Colon (tissue), 2 donors: Measurements from ENCODE around the gene MAP4K4.
"Not testable (repeated sequence)": the region's sequence is repeated elsewhere in the genome, so short reads cannot be mapped to it uniquely, and the experiment has no call there.

Experiments
- FAIRE-seq: peaks from 2 replicates; lab custom pipeline; 2012; peaks lifted over from hg19 to GRCh38; lab: Jason Lieb, UNC
- donor health status: control.
- donor health status: control.

The MAP4K4 gene

DNA sequence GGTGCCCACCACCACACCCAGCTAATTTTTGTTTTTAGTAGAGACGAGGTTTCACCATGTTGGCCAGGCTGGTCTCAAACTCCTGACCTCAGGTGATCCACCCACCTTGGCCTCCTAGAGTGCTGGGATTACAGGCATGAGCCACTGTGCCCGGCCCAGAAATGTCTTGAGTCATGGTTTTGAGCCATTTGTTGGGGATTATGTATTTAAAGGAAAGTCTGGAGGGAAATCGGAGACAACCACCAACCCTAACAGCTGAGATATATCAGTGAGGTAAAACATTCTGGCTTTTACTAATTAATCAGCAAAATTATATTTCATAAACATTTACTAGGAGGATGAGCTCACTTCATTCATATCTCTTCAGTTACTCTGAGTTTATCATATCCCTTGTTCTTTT lies 72.2 kb downstream of the MAP4K4 start:
- FAIRE-seq, result not testable (repeated sequence)

DNA sequence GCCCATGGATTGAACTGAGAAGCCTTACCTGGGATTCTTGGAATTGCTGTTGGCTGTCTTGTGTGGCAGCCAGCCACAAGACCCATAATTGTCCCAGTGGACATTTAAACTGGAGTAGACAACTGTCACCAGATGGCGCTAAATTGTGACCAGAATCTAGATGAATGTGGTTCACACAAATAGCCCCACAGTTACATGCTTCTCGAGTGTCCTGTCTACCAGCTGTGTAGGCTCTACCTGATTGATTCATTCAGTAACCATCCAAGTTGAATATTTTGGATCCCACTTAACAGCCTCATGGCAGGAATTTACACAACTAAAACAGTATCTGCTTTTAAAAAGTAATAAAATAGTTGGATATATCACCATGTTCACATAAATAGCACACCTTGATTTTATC lies 73.2 kb downstream of the MAP4K4 start:
- no peak for FAIRE-seq

DNA sequence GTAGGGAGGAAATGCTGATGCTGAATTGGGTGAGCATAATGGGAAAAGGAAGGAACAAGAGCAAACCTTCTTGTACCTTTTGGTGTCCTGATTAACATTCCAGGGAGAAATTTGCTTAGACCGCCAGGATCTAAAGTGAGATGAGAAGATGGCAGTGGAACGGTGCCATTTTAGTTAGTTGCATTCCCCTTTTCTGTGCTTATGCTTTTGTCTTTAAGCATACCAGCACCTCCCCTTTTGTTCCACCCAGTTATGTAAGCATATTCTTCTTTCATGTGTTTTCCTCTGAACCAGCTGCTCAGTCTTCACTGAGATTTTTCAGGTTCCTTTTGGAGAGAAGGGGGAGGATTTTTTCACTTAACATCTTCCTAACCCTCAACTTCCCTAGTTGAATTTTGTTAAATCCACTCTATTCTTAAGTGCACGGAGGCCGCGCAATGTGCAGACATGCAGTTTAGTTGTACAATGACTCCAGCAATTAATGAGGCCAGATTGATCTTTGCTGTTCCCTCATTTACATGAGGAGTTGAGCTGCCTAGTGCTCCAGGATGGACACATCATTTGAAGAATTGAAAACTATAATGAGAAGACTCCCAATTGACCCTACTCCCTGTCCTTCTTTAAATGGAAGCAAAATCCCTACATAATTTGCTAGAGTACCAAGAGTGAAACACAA lies 73.9 kb downstream of the MAP4K4 start:
- FAIRE-seq, result no peak

DNA sequence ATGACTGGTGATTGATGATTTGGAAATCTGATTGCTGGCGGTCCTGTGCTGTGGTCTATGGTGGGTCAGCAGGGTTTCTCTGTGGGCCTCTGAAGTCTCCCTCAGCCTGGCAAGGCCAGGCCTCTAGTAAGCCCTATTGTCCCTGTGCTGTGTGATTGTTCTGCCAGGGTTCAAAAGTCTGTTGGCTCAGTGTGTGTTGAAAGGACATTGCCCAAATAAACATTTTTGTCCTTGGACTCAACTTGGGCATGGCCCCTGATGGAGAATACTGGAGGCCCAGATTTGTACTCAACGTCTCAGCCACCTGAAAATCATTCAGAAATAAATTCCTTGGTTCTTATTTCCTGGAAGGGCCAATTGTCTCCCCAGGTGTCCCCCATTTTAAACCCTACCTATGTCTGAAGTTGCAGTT lies 74.4 kb downstream of the MAP4K4 start:
- FAIRE-seq, result no peak

DNA sequence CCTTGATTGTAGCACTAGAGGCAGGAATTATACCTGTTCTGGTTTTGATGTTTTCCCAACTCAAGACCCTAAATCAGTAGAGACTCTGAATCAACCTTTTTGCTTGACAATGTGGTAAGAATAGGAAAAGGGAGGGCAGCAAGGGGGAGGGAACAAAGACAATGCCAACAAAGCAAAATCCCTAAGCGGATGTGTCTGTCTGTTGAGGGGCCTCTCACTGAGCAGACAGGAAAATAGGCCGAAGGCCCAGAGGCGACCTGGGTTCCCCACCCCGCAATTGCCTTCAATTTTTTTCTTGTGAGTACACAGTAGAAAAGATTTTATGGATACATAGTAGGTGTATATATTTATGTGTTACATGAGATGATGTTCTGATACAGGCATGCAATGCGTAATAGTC lies 75.6 kb downstream of the MAP4K4 start:
- no peak for FAIRE-seq

DNA sequence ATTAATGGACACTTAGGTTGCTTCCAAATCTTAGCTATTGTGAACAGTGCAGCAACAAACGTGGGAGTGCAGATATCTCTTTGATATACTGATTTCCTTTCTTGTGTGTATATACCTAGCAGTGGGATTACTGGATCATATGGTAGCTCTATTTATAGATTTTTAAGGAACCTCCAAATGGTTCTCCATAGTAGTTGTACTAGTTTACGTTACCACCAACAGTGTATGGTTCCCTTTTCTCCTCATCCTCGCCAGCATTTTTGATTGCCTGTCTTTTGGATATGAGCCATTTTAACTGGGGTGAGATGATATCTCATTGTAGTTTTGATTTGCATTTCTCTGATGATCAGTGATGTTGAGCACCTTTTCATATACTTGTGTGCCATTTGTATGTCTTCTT lies 76.5 kb downstream of the MAP4K4 start:
- not testable (repeated sequence) for FAIRE-seq

DNA sequence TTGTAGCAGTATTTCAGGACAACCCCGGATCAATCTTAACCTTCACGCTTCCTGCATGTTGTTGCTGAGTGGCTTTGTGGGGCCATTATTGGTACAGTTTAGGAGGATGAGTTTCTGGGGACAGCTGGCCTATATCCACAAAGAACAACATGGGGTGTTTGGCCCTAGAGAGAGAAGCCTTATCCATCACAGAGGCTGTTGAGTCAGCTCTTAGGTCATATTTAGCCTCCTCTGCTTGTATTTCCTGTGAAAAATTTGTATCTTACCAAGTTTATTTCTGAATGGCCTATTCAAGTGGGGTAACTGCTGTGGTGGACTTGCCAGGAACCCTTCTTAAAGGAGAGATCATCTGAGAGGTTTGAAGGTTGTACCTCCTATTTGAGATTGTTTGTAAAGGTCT lies 77.6 kb downstream of the MAP4K4 start:
- FAIRE-seq, result no peak

DNA sequence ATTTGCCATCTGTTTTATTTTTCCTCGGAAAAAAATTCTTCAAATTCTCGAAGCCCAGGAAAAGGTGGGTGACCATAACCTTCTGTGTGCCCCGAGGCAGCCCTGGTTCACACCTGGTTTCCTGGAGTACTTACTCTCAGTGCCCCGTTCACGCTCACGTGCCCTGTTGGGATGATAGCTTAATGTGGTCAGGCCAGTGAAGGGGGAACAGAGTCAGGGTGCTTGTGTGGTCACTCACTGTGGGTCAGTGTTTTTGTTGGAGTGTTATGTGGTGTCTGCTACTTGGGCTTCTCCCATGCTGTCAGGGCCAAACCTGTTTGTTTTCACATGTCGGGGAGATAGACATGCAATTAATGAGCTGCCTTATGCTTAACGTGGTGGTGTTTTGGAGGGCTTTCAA lies 78.1 kb downstream of the MAP4K4 start:
- FAIRE-seq, result no peak

DNA sequence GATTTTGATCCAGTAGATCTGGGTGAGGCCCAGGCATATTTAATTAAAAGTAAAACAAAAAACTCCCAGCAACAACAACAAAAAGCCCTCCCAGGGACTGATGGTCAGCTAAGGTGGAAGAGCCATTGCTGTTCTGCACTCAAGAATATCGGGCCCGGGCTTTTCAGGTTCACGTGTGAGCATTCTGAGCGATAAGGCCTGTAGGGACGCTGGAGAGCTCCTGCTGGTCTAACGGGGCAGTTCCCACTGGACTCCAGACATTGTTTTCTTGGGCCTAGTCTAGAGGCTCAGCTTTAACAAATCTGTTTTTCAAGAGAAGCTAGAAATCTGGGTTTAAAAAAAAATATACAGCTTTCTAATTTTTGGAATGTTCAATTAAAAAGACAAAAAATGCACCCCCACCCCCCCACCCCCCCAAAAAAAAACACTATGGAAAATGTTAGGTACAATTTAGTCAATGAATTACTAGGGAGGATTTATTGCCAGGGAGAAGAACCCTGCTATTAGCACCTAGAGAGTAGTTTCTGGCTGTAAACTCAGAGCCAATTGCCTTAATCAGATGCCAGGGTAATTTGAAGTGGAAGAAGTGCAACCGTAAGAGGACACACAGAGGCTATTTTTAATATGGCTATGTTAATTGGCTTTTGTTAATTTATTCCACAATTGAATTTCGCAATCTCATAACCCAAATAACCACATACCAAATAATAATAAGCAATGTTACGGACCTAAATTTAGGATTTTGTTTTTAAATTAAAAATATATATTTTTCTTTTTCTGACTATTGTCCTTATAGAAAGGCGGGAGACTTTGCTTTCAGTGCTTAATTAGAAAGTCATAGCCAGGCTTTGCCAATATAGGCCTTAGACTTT lies 78.9 kb downstream of the MAP4K4 start:
- FAIRE-seq, result no peak

DNA sequence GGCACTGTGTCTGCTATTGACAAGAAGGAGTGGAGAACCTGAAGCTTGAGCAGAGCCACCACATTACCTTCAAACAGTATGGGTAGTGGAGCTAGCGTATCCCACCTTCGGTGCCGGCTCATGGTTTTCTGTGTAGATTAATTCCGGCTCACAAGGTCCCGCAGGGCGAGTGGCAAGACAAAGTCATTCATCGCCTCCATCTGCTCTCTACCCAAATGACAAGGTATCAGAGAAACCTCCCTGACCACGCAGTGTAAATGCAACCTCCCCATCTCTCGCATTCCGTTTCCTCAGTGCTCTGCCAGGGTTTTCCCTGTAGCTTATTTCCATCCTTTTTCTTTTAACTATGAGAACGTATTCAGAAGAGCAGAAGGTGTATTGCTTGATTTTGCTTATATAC lies 79.8 kb downstream of the MAP4K4 start:
- FAIRE-seq, result no peak

DNA sequence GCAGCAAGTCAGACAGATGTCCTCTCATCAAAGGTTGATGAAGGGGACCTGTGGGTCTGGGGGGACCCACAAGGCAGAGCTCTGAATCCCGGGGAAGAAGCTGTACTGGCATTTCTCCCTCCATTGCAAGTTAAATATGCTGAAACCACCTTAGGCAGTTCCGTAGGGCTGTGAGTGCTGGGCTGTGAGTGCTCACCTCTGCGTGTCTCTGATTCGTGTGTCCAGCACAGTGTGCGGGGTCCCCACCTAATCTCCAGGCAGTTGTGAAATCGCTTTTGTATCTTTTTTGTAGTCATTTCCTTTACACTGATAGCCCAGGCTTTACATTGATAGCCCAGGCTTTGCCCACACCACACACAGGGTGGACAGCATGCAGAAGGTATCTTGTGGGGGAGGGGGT lies 80.6 kb downstream of the MAP4K4 start:
- no peak for FAIRE-seq

DNA sequence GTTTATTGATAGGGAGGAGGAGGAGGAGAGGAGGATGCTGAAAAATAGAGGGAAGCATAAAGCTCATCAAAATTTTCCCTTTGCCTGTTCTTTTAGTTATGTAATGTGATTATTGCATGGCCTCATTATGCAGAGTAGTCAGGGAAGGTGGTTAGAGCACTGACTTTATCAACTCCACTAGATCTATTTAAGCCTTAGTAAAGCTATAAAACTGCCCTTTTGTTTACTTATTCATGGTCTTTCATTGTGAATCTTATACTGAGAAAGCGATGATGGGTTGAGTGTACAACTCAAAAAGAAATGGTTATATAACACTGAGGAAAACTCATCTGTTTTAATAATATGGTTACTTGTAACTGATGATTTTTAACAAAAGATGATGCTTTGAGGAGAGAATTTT lies 81.7 kb downstream of the MAP4K4 start:
- no peak for FAIRE-seq

DNA sequence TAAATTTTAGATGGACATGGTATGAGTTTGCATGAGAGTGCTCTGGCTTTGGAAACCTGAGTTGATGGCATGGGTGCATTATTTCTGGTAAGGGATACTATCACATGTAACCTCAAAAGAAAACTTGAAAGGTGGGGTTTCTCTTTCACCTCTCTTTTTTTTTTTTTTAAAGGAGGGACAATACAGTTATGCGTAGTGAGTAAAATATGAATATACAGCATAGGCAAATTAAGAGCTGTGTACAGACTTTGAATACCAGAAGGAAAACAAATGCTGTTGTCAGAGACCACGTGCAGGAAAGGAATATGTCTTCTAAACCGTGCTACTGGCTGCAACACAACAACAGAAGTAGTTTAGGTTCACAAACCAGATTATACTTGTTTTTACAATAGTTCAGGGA lies 82.1 kb downstream of the MAP4K4 start:
- no peak for FAIRE-seq

DNA sequence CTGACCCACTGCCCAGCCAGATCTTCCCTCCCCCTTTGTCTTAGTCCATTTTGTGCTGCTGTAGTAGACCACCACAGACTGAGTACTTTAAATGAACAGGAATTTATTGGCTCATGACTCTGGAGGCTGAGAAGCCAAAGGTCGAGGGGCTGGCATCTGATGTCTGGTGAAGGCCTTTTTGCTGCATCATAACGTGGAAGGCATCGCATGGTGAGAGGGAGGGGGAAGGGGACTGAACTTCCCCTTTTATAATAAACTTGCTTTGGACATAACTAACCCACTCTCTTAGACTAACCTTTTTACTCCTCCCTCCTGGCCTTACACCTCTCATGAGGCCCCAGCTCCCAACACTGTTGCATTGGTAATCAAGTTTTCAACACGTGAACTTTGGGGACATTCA lies 83.8 kb downstream of the MAP4K4 start:
- FAIRE-seq, result no peak

DNA sequence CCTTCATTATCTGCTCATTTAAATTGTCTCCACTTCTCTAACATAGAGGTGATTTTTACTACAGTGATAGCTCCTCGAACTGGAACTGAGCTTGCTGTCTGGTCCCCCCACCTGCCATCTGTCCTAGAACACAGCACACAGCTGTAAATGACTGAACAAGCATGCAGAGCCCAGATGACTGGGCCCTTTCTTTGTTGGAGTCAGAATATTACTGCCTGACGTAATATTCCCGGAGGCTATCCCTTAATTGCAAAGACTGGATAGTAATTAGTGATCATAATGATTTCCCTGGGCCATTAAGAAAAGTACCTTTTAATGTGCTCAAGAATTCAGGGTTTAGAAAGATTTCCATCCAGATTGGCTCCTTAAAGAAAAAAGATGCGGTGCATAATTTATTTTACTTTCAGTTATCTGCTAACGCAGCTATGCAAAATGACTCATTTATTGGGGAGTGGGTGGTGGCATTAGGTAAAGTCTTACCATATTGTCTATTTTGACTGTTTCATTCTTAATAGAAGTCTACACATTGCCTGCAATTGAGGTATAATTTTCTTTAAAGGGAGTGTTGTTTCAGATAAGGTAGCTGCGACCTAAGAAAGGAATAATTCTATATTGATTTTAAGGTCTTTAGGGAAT lies 84.4 kb downstream of the MAP4K4 start:
- no peak for FAIRE-seq

DNA sequence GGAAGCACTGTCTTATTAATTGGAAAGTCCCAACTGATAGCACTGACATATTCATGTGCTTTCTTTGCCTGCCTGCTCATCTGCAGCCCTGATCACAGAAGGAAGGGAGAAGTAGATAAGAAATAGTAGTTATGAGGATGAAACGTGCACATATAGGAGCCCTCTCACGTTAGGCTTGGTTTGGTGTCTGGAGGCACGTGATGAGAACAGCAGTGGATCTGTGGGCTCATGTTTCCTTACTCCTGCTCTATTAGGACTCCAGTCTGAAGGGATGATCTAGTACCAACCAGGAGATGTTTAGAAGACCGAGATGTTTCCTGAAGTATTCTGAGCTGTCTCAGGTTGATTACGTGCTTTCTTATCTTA lies 84.9 kb downstream of the MAP4K4 start:
- no peak for FAIRE-seq

DNA sequence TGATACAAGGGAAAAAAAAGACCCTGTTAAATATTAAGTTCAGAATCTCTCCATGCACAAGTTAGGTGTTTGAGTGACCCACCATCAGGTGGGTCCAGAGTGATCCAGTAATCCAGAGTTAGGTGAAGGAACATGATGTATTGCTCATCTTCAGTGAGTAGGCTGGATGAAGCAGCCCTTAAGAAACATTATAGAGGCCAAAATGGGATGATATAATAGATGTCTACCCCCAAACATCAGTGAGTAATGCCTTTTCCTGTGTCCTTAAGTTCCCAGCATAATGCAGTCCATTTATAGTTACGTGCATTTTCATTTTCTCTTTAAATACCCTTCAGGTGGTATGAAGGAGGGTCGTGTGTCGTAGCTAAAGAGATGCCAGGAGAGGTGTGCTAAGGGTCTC lies 89.6 kb downstream of the MAP4K4 start:
- no peak for FAIRE-seq

DNA sequence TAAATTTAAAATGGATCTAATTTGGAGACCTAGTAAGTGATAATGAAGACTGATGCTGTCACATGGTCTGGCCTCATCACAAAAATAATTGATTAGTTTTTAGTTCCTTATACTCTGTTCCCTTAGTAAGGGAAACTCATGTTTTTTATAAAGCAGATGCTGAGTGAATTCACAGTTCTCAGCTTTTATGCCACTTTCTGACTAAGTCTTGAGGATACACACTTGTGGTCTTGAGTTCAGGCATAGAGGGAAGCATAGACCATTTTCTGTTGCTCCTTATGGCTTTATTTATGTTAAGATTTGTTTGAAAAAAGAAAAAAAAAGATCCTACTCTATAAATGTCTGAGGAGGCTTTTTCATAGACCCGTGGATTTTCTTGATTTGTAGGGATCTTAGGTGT lies 91.1 kb downstream of the MAP4K4 start:
- FAIRE-seq, result no peak

DNA sequence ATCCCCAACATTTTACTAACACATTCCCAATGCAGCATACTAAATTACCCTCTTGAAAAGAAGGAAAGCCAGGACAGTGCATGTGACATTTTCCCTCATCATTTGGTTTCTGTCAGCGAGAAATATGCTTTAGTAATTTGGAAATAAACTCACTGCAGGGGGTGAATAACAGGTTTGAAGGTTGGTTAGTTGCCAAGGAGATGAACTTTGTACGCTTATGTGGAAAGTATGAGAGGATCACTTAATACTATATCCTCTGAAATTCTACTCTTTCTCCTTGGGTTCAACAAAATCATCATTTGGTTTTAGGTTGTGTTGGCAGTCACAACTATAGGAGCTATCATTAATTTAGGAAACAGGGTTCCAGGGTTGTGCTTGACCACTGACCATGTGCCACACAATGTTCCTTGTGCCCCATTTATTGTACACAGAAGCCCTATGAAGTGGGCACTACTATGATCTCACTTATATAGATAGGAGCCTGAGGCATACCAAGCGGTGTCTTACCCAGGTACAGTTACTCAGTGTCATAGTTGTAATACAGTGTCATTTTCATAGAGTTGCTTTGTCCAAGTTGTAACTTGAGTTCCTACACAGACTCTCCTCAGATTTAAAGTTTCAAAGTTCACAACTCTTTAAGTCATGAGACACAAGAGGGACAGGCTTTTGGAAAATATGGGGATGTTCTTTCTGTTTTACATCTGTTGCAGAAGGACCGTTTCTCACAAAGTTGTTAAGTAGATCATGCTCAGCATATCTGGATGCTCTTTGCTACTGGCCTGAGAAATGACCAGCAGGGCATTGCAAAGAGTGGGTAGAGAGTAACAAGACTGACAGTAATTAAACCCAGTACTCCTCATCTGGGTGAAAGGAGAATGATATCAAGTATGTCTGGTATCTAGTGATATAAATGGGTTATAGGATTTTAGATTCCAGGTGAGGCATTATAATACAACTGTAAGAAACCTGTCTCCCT lies 91.8 kb downstream of the MAP4K4 start:
- no peak for FAIRE-seq

DNA sequence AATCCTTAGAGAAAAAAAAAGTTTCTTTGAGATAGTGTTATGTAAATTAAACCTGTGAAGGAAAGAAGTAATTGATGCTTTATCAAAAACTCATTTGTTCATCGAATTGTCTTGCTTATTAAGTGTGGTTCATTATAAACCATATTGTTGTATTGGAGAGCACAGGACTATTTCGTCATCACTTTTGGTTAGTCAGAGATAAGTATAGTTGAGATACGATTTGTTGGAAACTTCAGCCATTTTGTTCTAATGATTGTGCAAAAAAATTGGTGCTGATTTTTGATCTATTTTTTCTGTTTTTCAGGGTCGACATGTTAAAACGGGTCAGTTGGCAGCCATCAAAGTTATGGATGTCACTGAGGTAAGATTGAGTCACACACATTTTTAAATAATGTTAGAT lies 92.9 kb downstream of the MAP4K4 start:
- FAIRE-seq, result peak; percentile 71

DNA sequence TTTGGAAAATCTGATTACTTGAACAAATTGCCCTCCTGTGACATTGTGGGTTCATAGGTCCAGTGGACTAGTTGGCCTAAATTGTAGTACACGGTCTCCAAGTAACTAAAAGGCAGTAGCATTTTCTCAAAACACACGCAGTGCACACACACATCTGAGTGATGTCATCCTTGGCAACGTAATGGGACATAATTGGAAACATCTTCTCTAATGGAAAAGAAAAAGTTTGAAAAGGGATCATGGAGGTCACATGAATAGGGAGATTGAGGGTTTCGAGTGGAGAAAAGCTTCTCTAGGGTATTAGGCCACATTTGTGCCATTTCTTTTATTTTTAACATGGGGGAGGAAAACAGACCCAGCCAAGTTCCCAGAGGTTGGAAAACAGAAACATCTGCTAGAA lies 93.3 kb downstream of the MAP4K4 start:
- no peak for FAIRE-seq

DNA sequence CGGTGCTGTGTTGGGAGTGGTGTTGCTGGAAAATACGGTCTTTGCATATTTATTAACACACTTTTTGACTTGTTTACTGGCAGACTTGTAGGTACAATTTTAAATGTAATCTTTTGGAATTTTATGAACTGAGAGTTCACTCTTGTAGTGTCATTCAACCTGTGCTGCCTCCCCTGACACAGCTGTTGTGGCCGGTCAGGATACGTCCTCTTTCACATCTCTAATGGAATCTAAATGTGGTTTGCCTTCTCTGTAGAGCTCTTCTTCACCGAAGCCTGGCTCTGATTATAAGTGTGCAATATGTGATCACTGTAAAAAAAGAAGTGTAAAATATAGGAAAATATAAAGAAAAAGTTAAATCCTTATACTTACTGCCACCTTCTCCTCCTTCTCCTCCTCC lies 94.7 kb downstream of the MAP4K4 start:
- no peak for FAIRE-seq
